Heart left ventricle (tissue), 16 donors: Measurements from ENCODE around the gene CCDC146. TPM values are rescaled to one million over a fixed set of nuclear protein-coding genes. Genes with fewer than 3 reads are reported as not detected.

Experiments used
- ATAC-seq, 4 donors: fragments of 200-7000 bp; cut with Tn5 transposase; one replicate each; pipeline ENCODE4 v1.9.1; 2020 to 2022; ENCODE audit warnings: moderate library complexity in 4 of 4, mild to moderate bottlenecking in 3 of 4, moderate number of reproducible peaks in 1 of 4
- DNase-seq, 5 donors: peaks; one replicate each; pipeline ENCODE4 v3.0.0-alpha.2; 2020
- H3K27ac ChIP-seq, 12 donors: fragments of 200-600 bp; sonication (generic) in 4 of 12; one replicate each; pipeline versions ENCODE4 v1.5.0 to v1.8.0; 2016 to 2022; ENCODE audit warnings: mild to moderate bottlenecking in 2 of 12
- H3K27me3 ChIP-seq, 9 donors: fragments of 200-600 bp; sonication (generic) in 2 of 9; one replicate each; pipeline versions ENCODE4 v1.5.1 to v1.8.0; 2016 to 2022; ENCODE audit warnings: mild to moderate bottlenecking in 3 of 9
- H3K36me3 ChIP-seq, 9 donors: fragments of 200-600 bp; sonication (generic) in 2 of 9; one replicate each; pipeline versions ENCODE4 v1.5.0 to v1.8.0; 2018 to 2022; ENCODE audit warnings: mild to moderate bottlenecking in 2 of 9
- H3K4me1 ChIP-seq, 12 donors: fragments of 200-600 bp; sonication (generic) in 4 of 12; one replicate each; pipeline versions ENCODE4 v1.5.0 to v1.8.0; 2016 to 2022; ENCODE audit warnings: mild to moderate bottlenecking in 3 of 12
- H3K4me3 ChIP-seq, 12 donors: fragments of 200-600 bp; sonication (generic) in 4 of 12; one replicate each; pipeline versions ENCODE4 v1.5.0 to v1.8.0; 2017 to 2022; ENCODE audit warnings: mild to moderate bottlenecking in 9 of 12, moderate library complexity in 4 of 12
- H3K9me3 ChIP-seq, 12 donors: fragments of 200-600 bp; sonication (generic) in 4 of 12; one replicate each; pipeline versions ENCODE4 v1.5.0 to v1.8.0; 2016 to 2022; ENCODE audit warnings: mild to moderate bottlenecking in 1 of 12
- CTCF ChIP-seq, 12 donors: fragments of 200-600 bp; sonication (generic) in 4 of 12; IDR thresholded peaks; one replicate each; pipeline versions ENCODE4 v1.5.0 to v1.8.0; 2018 to 2022; ENCODE audit warnings: antibody characterized with exemption in 12 of 12, mild to moderate bottlenecking in 5 of 12
- POLR2A ChIP-seq, 2 donors: fragments of 450-650 bp; IDR thresholded peaks; one replicate each; pipeline ENCODE4 v1.6.1; 2017; ENCODE audit warnings: antibody characterized with exemption in 2 of 2, mild to moderate bottlenecking in 2 of 2, moderate library complexity in 2 of 2
- WGBS, 4 donors: extraction: QIAGEN DNeasy Blood & Tissue Kit in 2 of 4; methylation state at CpG; one replicate each; pipeline versions ENCODE4 v1.1.5 to v1.1.7; 2013 to 2018; 5-methylcytosine and 5-hydroxymethylcytosine counted together
- intact Hi-C, 10 donors: fragments of 100-400 bp; cut with DNase I; formaldehyde crosslinking; loops; one replicate each; pipeline versions ENCODE4 v1.11.1 to v1.14.2; 2022
- polyA plus RNA-seq, 2 donors: library from polyadenylated mRNA; stranded (reverse); fragments of 200-250 nt; gene quantifications; one replicate each; pipeline ENCODE4 v1.2.3, GENCODE V29; 2013
- total RNA-seq, 9 donors: library from RNA; depleted of rRNA in 2 of 9; stranded (reverse); fragments of >200 nt in 2 of 9; fragmentation: NEBNext Ultra II Directional in 3 of 9; extraction: Animal tissue kit (Norgen Biotek cat#: 25700) in 3 of 9; gene quantifications; one replicate each; pipeline versions ENCODE4 v1.1.0 to v1.2.4, GENCODE V29; 2016 to 2023
- donor health status: ischemic (EF 13 %, LVEDD 7.1; RV severe dilation, severe dysfunction).
- donor health status: healthy with polysubstance abuse.
- donor health status: DM: no; HTN: yes; CAD: no.
- donor health status: DM: no; HTN: no; CAD: no.
- donor health status: ischemic (EF 25% LVEDD 6.9; RV normal size, moderate dysfunction).
- donor health status: ischemic (EF 25% LVEDD 5.7; RV mildly dilated, moderate dysfunction).
- donor health status: healthy.
- donor health status: DM: yes; HTN: yes; CAD: no.
- donor health status: ischemic (EF 35%, LVEDD 5.7; RV mildly dilated, moderate dysfunction).
- donor health status: nonischemic (EF 11% LVEDD 7.7; RV severe dilation, severe dysfunction).
- donor health status: DM: yes; HTN: yes; CAD: no.
- donor health status: PGD.
- donor health status: ischemic (EF 29% LVEDD 5.4; RV normal size, mild dysfunction).
- donor health status: nonischemic (EF 23%, LVEDD 6.1; RV moderate dilation, normal function).

CCDC146 gene
- total and polyA plus RNA-seq, 11 donors = 2.1 to 13.3 (median 6.6) TPM

GRCh38 chr7:77232467-77232866, 110.1 kb downstream of the CCDC146 start:
- H3K27me3 ChIP-seq = no peaks in the 10 kb centered on the region
- TF ChIP-seq POLR2A (IDR thresholded peaks at IDR 0.05) = no peak
- TF ChIP-seq CTCF (IDR thresholded peaks at IDR 0.05) = no peak
- no peak overlapping the region for H3K4me3 ChIP-seq
- DNase-seq (no peak), ATAC-seq (no peak)
- WGBS, 4 donors = 57 to 90% (median 83%) methylated on average over 2 of the region's 2 CpGs
- H3K27ac ChIP-seq = no peak overlapping the region
- intact Hi-C loops = no loop called here
- peaks cover 0 to 28% (median 6%) of the 10 kb centered on the region in 12 donors for H3K9me3 ChIP-seq
- H3K36me3 ChIP-seq = no peaks in the 10 kb centered on the region
- H3K4me1 ChIP-seq = peaks cover 0 to 6% (median 0%) of the 10 kb centered on the region in 12 donors

- Histone ChIP-seq H3K4me3 (no peak overlapping the region), H3K27me3 (no peaks in the 10 kb centered on the region), H3K27ac (no peak overlapping the region), H3K36me3 (no peaks in the 10 kb centered on the region), H3K9me3 (peaks cover 0 to 12% (median 4%) of the 10 kb centered on the region in 12 donors), H3K4me1 (peaks cover 0 to 34% (median 6%) of the 10 kb centered on the region in 12 donors)
- TF ChIP-seq CTCF (IDR thresholded peaks at IDR 0.05) = no peak
- no peak for TF ChIP-seq POLR2A (IDR thresholded peaks at IDR 0.05)
- DNase-seq = no peak
- intact Hi-C loops = no loop called here
- 82 to 92% (median 87%) methylated on average over 2 of the region's 2 CpGs for WGBS, 4 donors
- ATAC-seq = no peak
Measured at GRCh38 chr7:77235276-77235675, 112.9 kb downstream of the CCDC146 start.

- no peaks in the 10 kb centered on the region for H3K27me3 ChIP-seq
- peaks cover 0 to 46% (median 6%) of the 10 kb centered on the region in 12 donors for H3K4me1 ChIP-seq
- ATAC-seq (peak; percentile 35 to 83 (median 66)), DNase-seq (peak in 2 of 5 donors; percentile 33 to 42)
- H3K36me3 ChIP-seq = peaks cover 0 to 7% (median 0%) of the 10 kb centered on the region in 9 donors
- intact Hi-C loops = no loop called here
- TF ChIP-seq CTCF (IDR thresholded peaks at IDR 0.05) (no peak), POLR2A (IDR thresholded peaks at IDR 0.05) (no peak)
- 70 to 75% (median 72%) methylated on average over 2 of the region's 2 CpGs for WGBS, 4 donors
- no peak overlapping the region for H3K4me3 ChIP-seq
- peak overlapping the region in 6 of 12 donors; percentile 37 to 70 (median 48) for H3K27ac ChIP-seq
- H3K9me3 ChIP-seq = no peaks in the 10 kb centered on the region
Measured at GRCh38 chr7:77238703-77239136, 116.3 kb downstream of the CCDC146 start.

GRCh38 chr7:77239471-77239870, 117.1 kb downstream of the CCDC146 start:
- DNase-seq (no peak), ATAC-seq (no peak)
- no peak overlapping the region for H3K4me3 ChIP-seq
- intact Hi-C loops = no loop called here
- TF ChIP-seq POLR2A (IDR thresholded peaks at IDR 0.05) (no peak), CTCF (IDR thresholded peaks at IDR 0.05) (no peak)
- H3K27ac ChIP-seq = peak overlapping the region in 2 of 12 donors; percentile 51 to 70
- no peaks in the 10 kb centered on the region for H3K27me3 ChIP-seq
- H3K9me3 ChIP-seq = no peaks in the 10 kb centered on the region
- H3K36me3 ChIP-seq = peaks cover 0 to 7% (median 0%) of the 10 kb centered on the region in 9 donors
- H3K4me1 ChIP-seq = peaks cover 0 to 49% (median 6%) of the 10 kb centered on the region in 12 donors
- 90 to 95% (median 92%) methylated on average over 3 of the region's 3 CpGs for WGBS, 4 donors
